ENCODE results near the gene CTIF. TPM values are rescaled to one million over a fixed set of nuclear protein-coding genes. Genes with fewer than 3 reads are reported as not detected.

Gene CTIF
- total RNA-seq, 3 donors from 2014 or later: 13.2 to 50.3 (median 19.6) TPM

DNA sequence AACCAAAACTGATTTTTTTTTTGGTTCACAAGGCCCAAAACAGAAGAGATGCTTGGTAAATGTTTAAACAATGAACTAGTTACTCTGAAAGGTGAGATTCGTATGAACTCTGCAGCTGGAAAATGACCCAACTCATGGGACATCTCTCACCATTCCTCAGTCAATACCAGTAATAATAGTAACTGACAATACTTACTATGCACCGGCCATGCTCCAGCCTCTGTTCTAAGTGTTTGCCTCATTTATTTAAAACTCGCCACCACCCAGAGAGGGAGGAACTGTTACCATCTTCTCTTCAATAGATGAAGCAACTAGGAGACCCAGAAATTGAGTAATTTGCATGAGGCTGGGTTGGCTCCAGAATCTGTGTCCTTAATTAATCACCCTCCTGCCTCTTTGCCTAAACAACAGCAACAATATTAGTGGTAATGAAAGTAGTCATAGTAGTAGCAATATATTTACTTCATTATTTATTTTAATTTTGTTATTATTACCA lies 130.4 kb downstream of the CTIF start:
- intact Hi-C loops (cut with DNase I, micrococcal nuclease): no loop called here
- H3K4me3 ChIP-seq: no peak overlapping the region
- TF ChIP-seq, protein P1, sequence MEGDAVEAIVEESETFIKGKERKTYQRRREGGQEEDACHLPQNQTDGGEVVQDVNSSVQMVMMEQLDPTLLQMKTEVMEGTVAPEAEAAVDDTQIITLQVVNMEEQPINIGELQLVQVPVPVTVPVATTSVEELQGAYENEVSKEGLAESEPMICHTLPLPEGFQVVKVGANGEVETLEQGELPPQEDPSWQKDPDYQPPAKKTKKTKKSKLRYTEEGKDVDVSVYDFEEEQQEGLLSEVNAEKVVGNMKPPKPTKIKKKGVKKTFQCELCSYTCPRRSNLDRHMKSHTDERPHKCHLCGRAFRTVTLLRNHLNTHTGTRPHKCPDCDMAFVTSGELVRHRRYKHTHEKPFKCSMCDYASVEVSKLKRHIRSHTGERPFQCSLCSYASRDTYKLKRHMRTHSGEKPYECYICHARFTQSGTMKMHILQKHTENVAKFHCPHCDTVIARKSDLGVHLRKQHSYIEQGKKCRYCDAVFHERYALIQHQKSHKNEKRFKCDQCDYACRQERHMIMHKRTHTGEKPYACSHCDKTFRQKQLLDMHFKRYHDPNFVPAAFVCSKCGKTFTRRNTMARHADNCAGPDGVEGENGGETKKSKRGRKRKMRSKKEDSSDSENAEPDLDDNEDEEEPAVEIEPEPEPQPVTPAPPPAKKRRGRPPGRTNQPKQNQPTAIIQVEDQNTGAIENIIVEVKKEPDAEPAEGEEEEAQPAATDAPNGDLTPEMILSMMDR (IDR thresholded peaks at IDR 0.05): no peak
- ATAC-seq (no peak), DNase-seq (no peak)
- no peaks in the 10 kb centered on the region for H3K9me3 ChIP-seq
- no peaks in the 10 kb centered on the region for H3K36me3 ChIP-seq (ENCODE audit: low read depth)
- H3K4me1 ChIP-seq (ENCODE audit: low read depth): peaks cover 3% of the 10 kb centered on the region

DNA sequence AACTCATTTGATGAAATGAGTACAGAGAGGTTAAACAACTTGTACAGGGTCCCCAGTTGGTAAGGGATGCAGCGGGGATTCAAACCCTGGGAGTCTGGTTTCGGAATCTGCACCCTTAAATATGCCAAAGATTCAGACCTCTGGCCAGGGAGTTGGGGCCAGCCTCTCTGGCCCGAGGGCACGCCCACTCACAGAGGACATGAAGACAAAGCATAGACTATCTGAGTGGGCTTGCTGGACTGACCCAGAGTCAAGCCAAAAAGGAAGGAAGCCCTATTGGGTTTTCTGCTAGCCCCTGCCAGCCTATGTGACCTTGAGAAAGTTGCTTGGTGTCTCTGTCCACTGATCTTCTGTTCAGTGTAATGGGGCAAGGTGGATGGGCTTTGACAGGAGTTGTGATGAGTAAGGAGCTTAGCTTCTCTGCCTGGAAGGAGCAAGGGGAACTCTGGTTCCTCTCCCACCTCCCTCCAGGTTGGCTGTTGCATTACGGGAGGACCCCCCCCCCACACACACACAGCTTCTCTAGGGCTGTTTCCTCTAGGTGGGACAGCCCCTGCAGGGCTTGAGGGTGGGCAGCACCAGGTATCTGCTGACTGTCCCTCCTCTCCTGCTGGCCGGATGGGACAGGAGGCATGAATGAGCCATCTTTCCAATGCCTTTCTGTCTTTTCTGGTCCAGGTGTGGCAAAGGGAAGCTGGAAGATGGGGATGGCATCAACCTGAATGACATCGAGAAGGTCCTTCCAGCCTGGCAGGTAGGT lies 131.3 kb downstream of the CTIF start:
- ATAC-seq (no peak), DNase-seq (no peak)
- Histone ChIP-seq H3K4me1 (ENCODE audit: low read depth) (peaks cover 4% of the 10 kb centered on the region), H3K9me3 (no peaks in the 10 kb centered on the region), H3K4me3 (no peak overlapping the region), H3K36me3 (ENCODE audit: low read depth) (no peaks in the 10 kb centered on the region)
- intact Hi-C loops (cut with DNase I, micrococcal nuclease): loop anchor here in 1 of 2 donors (10.0 kb wide), 1 partner anchor 505 kb away; no protein-coding TSS in a partner anchor
- TF ChIP-seq, protein P1 (IDR thresholded peaks at IDR 0.05): no peak

DNA sequence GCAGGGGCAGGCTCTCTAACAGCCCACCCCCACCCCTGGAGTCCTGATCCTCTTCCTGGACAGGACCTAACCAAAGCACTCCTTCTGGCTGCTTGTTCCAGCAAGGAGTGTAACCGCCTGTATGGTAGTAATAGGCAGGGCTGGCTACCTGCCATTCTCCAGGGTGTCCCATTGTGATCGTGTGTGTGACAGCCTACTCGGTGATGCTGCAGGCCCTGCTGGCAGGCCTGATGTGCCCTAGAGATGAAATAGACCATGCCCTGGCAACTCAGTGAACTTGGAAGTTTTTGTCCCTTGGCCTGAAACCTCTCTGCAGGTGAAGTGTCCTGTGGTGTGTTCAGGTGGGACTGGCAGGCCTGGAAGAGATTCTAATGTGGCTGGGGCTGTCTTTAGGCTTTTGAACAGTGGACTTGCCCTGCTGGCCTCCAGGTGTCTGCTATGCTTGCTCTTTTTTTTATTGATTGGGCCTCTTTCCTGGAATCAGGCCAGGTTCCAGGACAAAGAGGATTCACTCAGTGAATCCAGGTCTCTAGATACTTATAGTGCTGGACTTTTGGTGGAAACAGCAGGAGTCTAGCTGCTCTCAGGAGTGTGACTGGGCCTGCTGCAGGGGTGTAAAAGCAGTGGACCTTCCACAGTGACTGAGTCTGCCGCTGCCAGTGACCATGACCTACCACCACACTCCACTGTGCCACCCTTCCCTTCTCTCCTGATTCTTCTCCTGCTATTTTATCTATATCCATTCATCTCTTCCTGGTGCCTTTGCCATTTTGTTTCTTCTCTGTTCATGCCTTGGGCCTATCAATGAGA lies 132.1 kb downstream of the CTIF start:
- TF ChIP-seq, protein P1 (IDR thresholded peaks at IDR 0.05): no peak
- H3K4me1 ChIP-seq (ENCODE audit: low read depth): peaks cover 9% of the 10 kb centered on the region
- H3K36me3 ChIP-seq (ENCODE audit: low read depth): no peaks in the 10 kb centered on the region
- no peak overlapping the region for H3K4me3 ChIP-seq
- DNase-seq (no peak), ATAC-seq (no peak)
- H3K9me3 ChIP-seq: no peaks in the 10 kb centered on the region
- intact Hi-C loops (cut with DNase I, micrococcal nuclease): loop anchor here in 1 of 2 donors (10.0 kb wide), 1 partner anchor 504 kb away; no protein-coding TSS in a partner anchor

DNA sequence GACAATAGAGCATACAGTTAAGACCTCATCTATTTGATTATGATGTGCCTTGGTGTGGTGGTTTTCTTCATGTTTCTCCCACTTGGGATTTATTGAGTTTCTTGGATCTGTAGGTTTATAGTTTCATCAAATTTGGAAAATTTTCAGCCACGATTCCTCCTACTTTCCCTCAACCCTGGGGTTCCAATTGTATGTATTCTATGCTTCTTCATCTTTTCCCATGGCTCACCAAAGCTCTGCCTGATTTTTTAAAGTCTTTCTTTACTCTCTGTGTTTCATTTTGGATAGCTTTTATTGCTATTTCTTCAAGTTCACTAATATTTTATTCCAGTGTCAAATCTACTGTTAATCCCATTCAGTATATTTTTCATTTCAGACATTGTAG lies 132.7 kb downstream of the CTIF start:
- intact Hi-C loops (cut with DNase I, micrococcal nuclease): loop anchor here in 1 of 2 donors (10.0 kb wide), 1 partner anchor 503 kb away; no protein-coding TSS in a partner anchor
- Histone ChIP-seq H3K9me3 (no peaks in the 10 kb centered on the region), H3K4me3 (no peak overlapping the region), H3K4me1 (ENCODE audit: low read depth) (peaks cover 9% of the 10 kb centered on the region), H3K36me3 (ENCODE audit: low read depth) (no peaks in the 10 kb centered on the region)
- TF ChIP-seq, protein P1 (IDR thresholded peaks at IDR 0.05): no peak
- DNase-seq: no peak
- ATAC-seq: no peak

DNA sequence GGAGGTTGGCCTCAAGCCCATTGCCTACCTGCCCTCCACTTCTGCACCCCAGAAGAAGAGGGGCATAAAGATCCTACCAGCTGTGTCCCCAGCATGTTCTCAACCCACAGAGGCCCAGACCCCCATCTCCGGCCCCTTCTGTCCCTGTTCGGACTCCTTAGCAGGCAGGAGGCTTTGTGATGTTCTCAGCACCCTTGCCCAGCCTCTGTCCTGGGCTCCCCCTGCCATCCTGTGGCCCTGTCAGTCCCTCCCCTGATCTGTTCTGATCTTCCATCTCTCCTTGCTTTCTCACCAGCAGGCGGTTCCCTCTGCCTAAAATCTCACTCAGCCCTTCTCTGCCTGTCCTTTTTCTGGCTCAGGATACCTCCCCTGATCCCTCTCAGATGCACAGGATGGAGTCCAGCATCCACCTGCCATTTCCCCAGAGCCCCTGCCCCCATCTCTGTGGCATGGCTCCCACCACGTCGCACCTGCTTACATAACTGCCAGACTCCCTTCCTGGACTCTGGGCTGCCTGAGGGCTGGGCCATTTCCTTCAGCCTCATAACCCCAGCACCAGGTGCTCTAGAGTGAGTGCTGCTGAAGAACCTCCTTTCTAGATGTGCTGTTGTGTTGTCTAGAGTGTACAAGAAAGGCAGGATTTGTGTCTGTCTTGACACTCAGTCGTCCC lies 134.0 kb downstream of the CTIF start:
- no peaks in the 10 kb centered on the region for H3K36me3 ChIP-seq (ENCODE audit: low read depth)
- peaks cover 6% of the 10 kb centered on the region for H3K4me1 ChIP-seq (ENCODE audit: low read depth)
- TF ChIP-seq, protein P1 (IDR thresholded peaks at IDR 0.05): no peak
- DNase-seq: no peak
- ATAC-seq: no peak
- intact Hi-C loops (cut with DNase I, micrococcal nuclease): loop anchor here in 1 of 2 donors (10.0 kb wide), 1 partner anchor 502 kb away; no protein-coding TSS in a partner anchor
- no peaks in the 10 kb centered on the region for H3K9me3 ChIP-seq
- no peak overlapping the region for H3K4me3 ChIP-seq

Measured in mucosa of descending colon (tissue), 3 donors.